CD4-positive, alpha-beta T cell (primary cell): ENCODE results near the gene MYO1E. TPM values are rescaled to one million over a fixed set of nuclear protein-coding genes. Genes with fewer than 3 reads are reported as not detected.

Experiments
- ATAC-seq: fragments of 200-7000 bp; cut with Tn5 transposase; one replicate; pipeline ENCODE4 v1.10.0; 2022; ENCODE audit warnings: mild to moderate bottlenecking; ENCODE audit not compliant: poor library complexity
- CTCF ChIA-PET: fragments of 350-600 bp; sonication (Branson Sonifier 250); formaldehyde crosslinking; loops from one replicate; lab custom pipeline; 2021; ENCODE audit warnings: antibody characterized with exemption, inconsistent platforms; lab: Charles Lee
- POLR2A ChIA-PET: fragments of 350-600 bp; sonication (Branson Sonifier 250); formaldehyde crosslinking; loops from one replicate; lab custom pipeline; 2021; ENCODE audit warnings: antibody characterized with exemption, inconsistent platforms; lab: Charles Lee
- DNase-seq, 14 experiments: peaks; one replicate each; pipeline ENCODE4 v3.0.0-alpha.2; 2013 to 2020; ENCODE audit warnings: mixed read lengths in 2 of 14
- H3K27ac ChIP-seq, 2 donors: one replicate each; pipeline versions ENCODE4 v1.5.1 to v1.7.0; 2013; ENCODE audit warnings: low read length in 2 of 2, low read depth in 1 of 2, mild to moderate bottlenecking in 1 of 2
- H3K27me3 ChIP-seq, 2 experiments: 1 replicate in 1 of 2; 2 replicates in 1 of 2; pipeline versions ENCODE4 v1.6.1 to v1.7.0; 2013; ENCODE audit warnings: low read length in 2 of 2, control low read depth in 1 of 2, mild to moderate bottlenecking in 1 of 2, moderate library complexity in 1 of 2; ENCODE audit not compliant: insufficient read depth in 2 of 2, control insufficient read depth in 1 of 2
- H3K36me3 ChIP-seq: one replicate; pipeline ENCODE4 v1.6.1; 2013; ENCODE audit warnings: low read length, control low read depth; ENCODE audit not compliant: insufficient read depth
- H3K4me1 ChIP-seq: one replicate; pipeline ENCODE4 v1.6.1; 2013; ENCODE audit warnings: low read length, control low read depth; ENCODE audit not compliant: insufficient read depth
- H3K4me3 ChIP-seq: one replicate; pipeline ENCODE4 v1.5.1; 2013; ENCODE audit warnings: mild to moderate bottlenecking, low read length, moderate library complexity
- H3K9me3 ChIP-seq, 2 experiments: 1 replicate in 1 of 2; 2 replicates in 1 of 2; pipeline versions ENCODE4 v1.6.1 to v1.7.0; 2013; ENCODE audit warnings: low read length in 2 of 2, mild to moderate bottlenecking in 2 of 2, control low read depth in 1 of 2, moderate library complexity in 1 of 2; ENCODE audit not compliant: control insufficient read depth in 1 of 2, insufficient read depth in 1 of 2
- H3K27ac Mint-ChIP-seq: one replicate; pipeline ENCODE4 v1.8.0; 2020; ENCODE audit warnings: mixed read lengths
- H3K27me3 Mint-ChIP-seq: one replicate; pipeline ENCODE4 v1.8.0; 2021; ENCODE audit warnings: mixed read lengths
- H3K36me3 Mint-ChIP-seq: one replicate; pipeline ENCODE4 v1.8.0; 2021; ENCODE audit warnings: low read depth, mixed read lengths
- H3K4me1 Mint-ChIP-seq: one replicate; pipeline ENCODE4 v1.8.0; 2021; ENCODE audit warnings: low read depth, mixed read lengths
- H3K4me3 Mint-ChIP-seq: one replicate; pipeline ENCODE4 v1.8.0; 2020; ENCODE audit warnings: mild to moderate bottlenecking, mixed read lengths
- H3K9me3 Mint-ChIP-seq: one replicate; pipeline ENCODE4 v1.8.0; 2020; ENCODE audit warnings: mixed read lengths
- intact Hi-C, 2 experiments: fragments of 100-400 bp; cut with DNase I in 1 of 2; cut with micrococcal nuclease in 1 of 2; formaldehyde crosslinking; loops; one replicate each; pipeline versions ENCODE4 v1.15.1 to v1.9.0; 2023 to 2025; cut with DNase I, micrococcal nuclease
- total RNA-seq, 174 experiments: library from RNA in 2 of 174; stranded (reverse) in 2 of 174; gene quantifications; one replicate each; pipeline ENCODE4 v1.2.3 and lab custom pipeline; 2021 to 2026
- TF ChIP-seq, protein P1 (sequence below): fragments of 200-600 bp; IDR thresholded peaks from one replicate; pipeline ENCODE4 v1.8.0; 2022; ENCODE audit warnings: antibody characterized with exemption, mild to moderate bottlenecking

Gene MYO1E
- total RNA-seq, 2 experiments from 2014 or later = 0.59 to 0.63 TPM

GRCh38 chr15:59410391-59410896 lies 37.8 kb upstream of the MYO1E start:
- Histone ChIP-seq H3K27ac (no peak overlapping the region), H3K36me3 (no peaks in the 10 kb centered on the region), H3K4me1 (peaks cover 12% of the 10 kb centered on the region), H3K4me3 (no peak overlapping the region), H3K27me3 (no peaks in the 10 kb centered on the region), H3K9me3 (no peaks in the 10 kb centered on the region)
- TF ChIP-seq, protein P1, sequence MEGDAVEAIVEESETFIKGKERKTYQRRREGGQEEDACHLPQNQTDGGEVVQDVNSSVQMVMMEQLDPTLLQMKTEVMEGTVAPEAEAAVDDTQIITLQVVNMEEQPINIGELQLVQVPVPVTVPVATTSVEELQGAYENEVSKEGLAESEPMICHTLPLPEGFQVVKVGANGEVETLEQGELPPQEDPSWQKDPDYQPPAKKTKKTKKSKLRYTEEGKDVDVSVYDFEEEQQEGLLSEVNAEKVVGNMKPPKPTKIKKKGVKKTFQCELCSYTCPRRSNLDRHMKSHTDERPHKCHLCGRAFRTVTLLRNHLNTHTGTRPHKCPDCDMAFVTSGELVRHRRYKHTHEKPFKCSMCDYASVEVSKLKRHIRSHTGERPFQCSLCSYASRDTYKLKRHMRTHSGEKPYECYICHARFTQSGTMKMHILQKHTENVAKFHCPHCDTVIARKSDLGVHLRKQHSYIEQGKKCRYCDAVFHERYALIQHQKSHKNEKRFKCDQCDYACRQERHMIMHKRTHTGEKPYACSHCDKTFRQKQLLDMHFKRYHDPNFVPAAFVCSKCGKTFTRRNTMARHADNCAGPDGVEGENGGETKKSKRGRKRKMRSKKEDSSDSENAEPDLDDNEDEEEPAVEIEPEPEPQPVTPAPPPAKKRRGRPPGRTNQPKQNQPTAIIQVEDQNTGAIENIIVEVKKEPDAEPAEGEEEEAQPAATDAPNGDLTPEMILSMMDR = no peak
- Mint-ChIP-seq H3K4me1 (peaks cover 10% of the 10 kb centered on the region), H3K36me3 (no peaks in the 10 kb centered on the region), H3K27me3 (peaks cover 4% of the 10 kb centered on the region), H3K4me3 (no peak overlapping the region), H3K27ac (no peak overlapping the region), H3K9me3 (no peaks in the 10 kb centered on the region)
- ATAC-seq (no peak), DNase-seq (no peak)
- POLR2A ChIA-PET = no interaction called here
- intact Hi-C loops = loop anchor here in 1 of 2 experiments (5.0 kb wide), 1 partner anchor 962 kb away; no protein-coding TSS in a partner anchor
- CTCF ChIA-PET = interaction anchor here (0.6 kb wide), 1 partner anchor 1529 kb away, joined by 4 read pairs; no protein-coding TSS in a partner anchor

DNA sequence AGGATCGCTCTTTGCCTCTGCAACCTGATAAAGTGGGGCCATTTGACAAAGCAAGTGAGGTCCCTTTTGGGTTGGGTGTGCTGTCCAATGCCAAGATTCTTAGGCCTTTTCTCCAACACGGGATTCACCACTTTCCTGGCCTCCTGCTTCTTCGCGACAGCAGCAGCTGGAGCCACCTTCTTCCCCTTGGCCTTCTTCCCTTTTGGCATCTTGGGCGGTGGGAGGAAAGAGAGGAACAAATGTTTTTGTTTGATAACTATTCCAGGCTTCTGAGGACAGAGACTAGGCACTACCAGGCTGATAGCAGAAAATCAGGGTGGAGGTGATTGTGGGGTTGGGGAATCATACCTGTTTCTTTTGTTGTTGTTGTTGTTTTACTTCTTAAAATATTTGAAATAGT lies 35.3 kb upstream of the MYO1E start:
- Mint-ChIP-seq H3K4me3 (no peak overlapping the region), H3K27ac (no peak overlapping the region), H3K9me3 (no peaks in the 10 kb centered on the region), H3K27me3 (peaks cover 8% of the 10 kb centered on the region), H3K4me1 (peaks cover 4% of the 10 kb centered on the region), H3K36me3 (no peaks in the 10 kb centered on the region)
- no peaks in the 10 kb centered on the region for H3K36me3 ChIP-seq
- no peak overlapping the region for H3K4me3 ChIP-seq
- DNase-seq (no peak), ATAC-seq (no peak)
- peaks cover 4% of the 10 kb centered on the region for H3K4me1 ChIP-seq
- CTCF ChIA-PET = no interaction called here
- H3K27me3 ChIP-seq = no peaks in the 10 kb centered on the region
- intact Hi-C loops = no loop called here
- H3K27ac ChIP-seq = no peak overlapping the region
- POLR2A ChIA-PET = no interaction called here
- H3K9me3 ChIP-seq = no peaks in the 10 kb centered on the region
- TF ChIP-seq, protein P1 = no peak

GRCh38 chr15:59406446-59406845 lies 33.8 kb upstream of the MYO1E start:
- intact Hi-C loops = no loop called here
- Mint-ChIP-seq H3K27me3 (peaks cover 8% of the 10 kb centered on the region), H3K4me1 (no peaks in the 10 kb centered on the region), H3K27ac (no peak overlapping the region), H3K36me3 (no peaks in the 10 kb centered on the region), H3K4me3 (no peak overlapping the region), H3K9me3 (no peaks in the 10 kb centered on the region)
- POLR2A ChIA-PET = no interaction called here
- no peaks in the 10 kb centered on the region for H3K4me1 ChIP-seq
- TF ChIP-seq, protein P1 = no peak
- CTCF ChIA-PET = interaction anchor here (0.7 kb wide), 1 partner anchor 1122 kb away, joined by 3 read pairs; no protein-coding TSS in a partner anchor
- H3K36me3 ChIP-seq = no peaks in the 10 kb centered on the region
- no peaks in the 10 kb centered on the region for H3K9me3 ChIP-seq
- H3K27ac ChIP-seq = no peak overlapping the region
- DNase-seq (no peak), ATAC-seq (no peak)
- H3K27me3 ChIP-seq = no peaks in the 10 kb centered on the region
- H3K4me3 ChIP-seq = no peak overlapping the region
